Measurements from ENCODE around the gene KRTAP10-6.

DNA sequence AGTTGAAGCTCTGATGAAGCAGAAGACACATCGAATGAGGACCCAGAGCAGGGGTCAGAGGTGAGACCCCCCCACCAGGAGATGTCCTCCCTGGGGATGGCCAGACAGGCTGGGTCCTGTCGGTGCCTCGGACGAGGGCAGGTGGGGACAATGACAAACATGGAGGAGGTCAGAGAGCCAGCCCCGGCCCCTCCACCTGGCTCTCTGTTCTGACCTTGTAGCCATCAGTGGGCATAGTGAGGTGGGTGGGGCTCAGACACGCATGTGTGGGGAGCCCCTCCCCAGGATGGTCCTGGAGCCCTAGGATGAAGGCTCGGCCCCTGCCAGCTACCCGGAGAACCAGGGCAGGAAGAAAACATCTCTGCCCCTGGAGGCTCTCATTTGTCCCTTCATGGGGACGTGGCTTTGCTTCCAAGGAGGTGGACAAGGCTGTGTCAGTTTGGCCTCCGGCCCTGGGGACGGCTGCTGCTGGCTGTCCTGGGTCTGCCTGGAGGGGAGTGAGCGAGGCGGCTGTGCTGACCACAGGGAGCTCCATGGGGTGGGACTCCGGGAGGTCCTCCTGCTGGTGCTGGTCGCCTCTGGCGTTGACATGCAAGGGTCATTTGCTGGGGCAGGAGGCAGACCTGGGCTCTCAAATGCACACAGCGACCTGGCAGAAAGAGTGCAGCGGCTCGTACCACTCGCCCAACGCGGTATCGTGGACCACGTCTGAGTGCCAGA, 2.6 kb downstream of the KRTAP10-6 start:
- TF ChIP-seq POLR2A (IDR thresholded peaks at IDR 0.05; ENCODE audit: low read length) (no peak), CEBPB (IDR thresholded peaks at IDR 0.05) (no peak), PHF8 (IDR thresholded peaks at IDR 0.05; ENCODE audit: borderline replicate concordance, low read depth) (no peak), NPAS2 (CRISPR knock-in tag; IDR thresholded peaks at IDR 0.05; ENCODE audit: borderline replicate concordance) (no peak), MYC (IDR thresholded peaks at IDR 0.05; ENCODE audit: borderline replicate concordance, low read length) (no peak)
- TF ChIP-seq, protein P1, sequence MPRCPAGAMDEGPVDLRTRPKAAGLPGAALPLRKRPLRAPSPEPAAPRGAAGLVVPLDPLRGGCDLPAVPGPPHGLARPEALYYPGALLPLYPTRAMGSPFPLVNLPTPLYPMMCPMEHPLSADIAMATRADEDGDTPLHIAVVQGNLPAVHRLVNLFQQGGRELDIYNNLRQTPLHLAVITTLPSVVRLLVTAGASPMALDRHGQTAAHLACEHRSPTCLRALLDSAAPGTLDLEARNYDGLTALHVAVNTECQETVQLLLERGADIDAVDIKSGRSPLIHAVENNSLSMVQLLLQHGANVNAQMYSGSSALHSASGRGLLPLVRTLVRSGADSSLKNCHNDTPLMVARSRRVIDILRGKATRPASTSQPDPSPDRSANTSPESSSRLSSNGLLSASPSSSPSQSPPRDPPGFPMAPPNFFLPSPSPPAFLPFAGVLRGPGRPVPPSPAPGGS (IDR thresholded peaks at IDR 0.05): no peak
- TF ChIP-seq, protein P2, sequence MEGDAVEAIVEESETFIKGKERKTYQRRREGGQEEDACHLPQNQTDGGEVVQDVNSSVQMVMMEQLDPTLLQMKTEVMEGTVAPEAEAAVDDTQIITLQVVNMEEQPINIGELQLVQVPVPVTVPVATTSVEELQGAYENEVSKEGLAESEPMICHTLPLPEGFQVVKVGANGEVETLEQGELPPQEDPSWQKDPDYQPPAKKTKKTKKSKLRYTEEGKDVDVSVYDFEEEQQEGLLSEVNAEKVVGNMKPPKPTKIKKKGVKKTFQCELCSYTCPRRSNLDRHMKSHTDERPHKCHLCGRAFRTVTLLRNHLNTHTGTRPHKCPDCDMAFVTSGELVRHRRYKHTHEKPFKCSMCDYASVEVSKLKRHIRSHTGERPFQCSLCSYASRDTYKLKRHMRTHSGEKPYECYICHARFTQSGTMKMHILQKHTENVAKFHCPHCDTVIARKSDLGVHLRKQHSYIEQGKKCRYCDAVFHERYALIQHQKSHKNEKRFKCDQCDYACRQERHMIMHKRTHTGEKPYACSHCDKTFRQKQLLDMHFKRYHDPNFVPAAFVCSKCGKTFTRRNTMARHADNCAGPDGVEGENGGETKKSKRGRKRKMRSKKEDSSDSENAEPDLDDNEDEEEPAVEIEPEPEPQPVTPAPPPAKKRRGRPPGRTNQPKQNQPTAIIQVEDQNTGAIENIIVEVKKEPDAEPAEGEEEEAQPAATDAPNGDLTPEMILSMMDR (IDR thresholded peaks at IDR 0.05): no peak
- TF ChIP-seq, protein P3, sequence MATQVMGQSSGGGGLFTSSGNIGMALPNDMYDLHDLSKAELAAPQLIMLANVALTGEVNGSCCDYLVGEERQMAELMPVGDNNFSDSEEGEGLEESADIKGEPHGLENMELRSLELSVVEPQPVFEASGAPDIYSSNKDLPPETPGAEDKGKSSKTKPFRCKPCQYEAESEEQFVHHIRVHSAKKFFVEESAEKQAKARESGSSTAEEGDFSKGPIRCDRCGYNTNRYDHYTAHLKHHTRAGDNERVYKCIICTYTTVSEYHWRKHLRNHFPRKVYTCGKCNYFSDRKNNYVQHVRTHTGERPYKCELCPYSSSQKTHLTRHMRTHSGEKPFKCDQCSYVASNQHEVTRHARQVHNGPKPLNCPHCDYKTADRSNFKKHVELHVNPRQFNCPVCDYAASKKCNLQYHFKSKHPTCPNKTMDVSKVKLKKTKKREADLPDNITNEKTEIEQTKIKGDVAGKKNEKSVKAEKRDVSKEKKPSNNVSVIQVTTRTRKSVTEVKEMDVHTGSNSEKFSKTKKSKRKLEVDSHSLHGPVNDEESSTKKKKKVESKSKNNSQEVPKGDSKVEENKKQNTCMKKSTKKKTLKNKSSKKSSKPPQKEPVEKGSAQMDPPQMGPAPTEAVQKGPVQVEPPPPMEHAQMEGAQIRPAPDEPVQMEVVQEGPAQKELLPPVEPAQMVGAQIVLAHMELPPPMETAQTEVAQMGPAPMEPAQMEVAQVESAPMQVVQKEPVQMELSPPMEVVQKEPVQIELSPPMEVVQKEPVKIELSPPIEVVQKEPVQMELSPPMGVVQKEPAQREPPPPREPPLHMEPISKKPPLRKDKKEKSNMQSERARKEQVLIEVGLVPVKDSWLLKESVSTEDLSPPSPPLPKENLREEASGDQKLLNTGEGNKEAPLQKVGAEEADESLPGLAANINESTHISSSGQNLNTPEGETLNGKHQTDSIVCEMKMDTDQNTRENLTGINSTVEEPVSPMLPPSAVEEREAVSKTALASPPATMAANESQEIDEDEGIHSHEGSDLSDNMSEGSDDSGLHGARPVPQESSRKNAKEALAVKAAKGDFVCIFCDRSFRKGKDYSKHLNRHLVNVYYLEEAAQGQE (IDR thresholded peaks at IDR 0.05): no peak
- TF ChIP-seq, protein P4, sequence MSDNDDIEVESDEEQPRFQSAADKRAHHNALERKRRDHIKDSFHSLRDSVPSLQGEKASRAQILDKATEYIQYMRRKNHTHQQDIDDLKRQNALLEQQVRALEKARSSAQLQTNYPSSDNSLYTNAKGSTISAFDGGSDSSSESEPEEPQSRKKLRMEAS (IDR thresholded peaks at IDR 0.05): no peak
